Measurements from ENCODE around the gene KAZN.

- TF ChIP-seq, protein P1, sequence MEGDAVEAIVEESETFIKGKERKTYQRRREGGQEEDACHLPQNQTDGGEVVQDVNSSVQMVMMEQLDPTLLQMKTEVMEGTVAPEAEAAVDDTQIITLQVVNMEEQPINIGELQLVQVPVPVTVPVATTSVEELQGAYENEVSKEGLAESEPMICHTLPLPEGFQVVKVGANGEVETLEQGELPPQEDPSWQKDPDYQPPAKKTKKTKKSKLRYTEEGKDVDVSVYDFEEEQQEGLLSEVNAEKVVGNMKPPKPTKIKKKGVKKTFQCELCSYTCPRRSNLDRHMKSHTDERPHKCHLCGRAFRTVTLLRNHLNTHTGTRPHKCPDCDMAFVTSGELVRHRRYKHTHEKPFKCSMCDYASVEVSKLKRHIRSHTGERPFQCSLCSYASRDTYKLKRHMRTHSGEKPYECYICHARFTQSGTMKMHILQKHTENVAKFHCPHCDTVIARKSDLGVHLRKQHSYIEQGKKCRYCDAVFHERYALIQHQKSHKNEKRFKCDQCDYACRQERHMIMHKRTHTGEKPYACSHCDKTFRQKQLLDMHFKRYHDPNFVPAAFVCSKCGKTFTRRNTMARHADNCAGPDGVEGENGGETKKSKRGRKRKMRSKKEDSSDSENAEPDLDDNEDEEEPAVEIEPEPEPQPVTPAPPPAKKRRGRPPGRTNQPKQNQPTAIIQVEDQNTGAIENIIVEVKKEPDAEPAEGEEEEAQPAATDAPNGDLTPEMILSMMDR (IDR thresholded peaks at IDR 0.05) = no peak
- no peak for TF ChIP-seq POLR2A (IDR thresholded peaks at IDR 0.05)
Observed at GRCh38 chr1:14627608-14628489, 29.4 kb downstream of the KAZN start.

All from body of pancreas (tissue), 4 donors.